ENCODE measurements around the gene LMX1A. TPM values are rescaled to one million over a fixed set of nuclear protein-coding genes. Genes with fewer than 3 reads are reported as not detected.

LMX1A gene
- total and polyA plus RNA-seq, 9 of the 15 experiments (the other 6 are each of a cell fraction or from before 2014, with no cell fraction given): not detected

DNA sequence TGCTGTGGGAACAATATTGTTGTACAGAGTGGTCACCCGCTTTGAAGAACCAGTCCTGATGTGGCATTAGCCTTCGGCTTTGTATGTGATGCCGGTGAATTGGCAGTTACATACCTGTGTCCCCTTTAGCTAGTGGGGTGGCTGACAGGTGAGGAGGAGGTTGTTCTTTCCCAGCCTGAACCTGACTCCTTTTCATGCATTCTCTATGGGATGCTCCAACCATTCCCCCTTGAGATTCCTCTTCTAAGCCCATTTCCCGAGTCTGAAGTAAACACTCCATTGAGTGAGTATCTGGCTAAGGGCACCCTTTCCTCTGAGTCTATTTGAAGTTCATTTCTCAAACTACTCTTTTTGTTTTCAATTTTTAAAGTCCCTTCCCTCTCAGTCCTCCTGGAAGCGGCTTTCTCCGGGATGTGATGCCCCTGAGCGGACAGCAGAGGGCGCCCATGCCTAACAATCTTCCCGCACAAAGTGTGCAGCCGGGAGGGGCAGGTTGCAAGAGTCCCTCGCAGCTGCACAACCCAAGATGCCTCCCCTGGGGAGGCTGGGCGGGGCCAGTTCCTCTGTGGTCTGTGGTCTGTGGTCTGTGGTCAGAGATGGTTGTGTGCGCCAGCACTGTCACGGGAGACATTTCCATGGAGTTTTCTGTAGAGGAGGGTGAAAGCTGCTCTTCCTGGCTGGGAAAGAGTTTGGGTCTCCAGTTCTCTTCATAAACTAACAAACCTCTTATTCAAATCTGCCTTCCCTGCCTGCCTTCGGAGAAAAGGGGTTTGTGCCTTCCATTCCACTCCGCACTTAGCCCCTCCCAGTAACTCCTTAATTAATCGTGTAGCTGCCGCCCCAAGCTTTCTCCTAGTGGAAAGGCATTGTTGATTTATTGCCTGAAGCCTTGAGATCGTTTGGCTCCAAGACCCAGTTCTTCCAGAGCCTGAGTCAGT lies 36.4 kb upstream of the LMX1A start (continued):
- TF ChIP-seq, protein P1, sequence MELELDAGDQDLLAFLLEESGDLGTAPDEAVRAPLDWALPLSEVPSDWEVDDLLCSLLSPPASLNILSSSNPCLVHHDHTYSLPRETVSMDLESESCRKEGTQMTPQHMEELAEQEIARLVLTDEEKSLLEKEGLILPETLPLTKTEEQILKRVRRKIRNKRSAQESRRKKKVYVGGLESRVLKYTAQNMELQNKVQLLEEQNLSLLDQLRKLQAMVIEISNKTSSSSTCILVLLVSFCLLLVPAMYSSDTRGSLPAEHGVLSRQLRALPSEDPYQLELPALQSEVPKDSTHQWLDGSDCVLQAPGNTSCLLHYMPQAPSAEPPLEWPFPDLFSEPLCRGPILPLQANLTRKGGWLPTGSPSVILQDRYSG (tag; conservative IDR thresholded peaks at IDR 0.05; ENCODE audit: low read depth): no peak
- peak; percentile 92 for TF ChIP-seq ZNF764 (CRISPR knock-in tag; IDR thresholded peaks at IDR 0.05; ENCODE audit: low read depth)
- TF ChIP-seq TEAD4 (IDR thresholded peaks at IDR 0.05; ENCODE audit: low read length): peak; percentile 62
- TF ChIP-seq TEAD4 (CRISPR knock-in tag; IDR thresholded peaks at IDR 0.05; ENCODE audit: borderline replicate concordance): no peak
- TF ChIP-seq, protein P2, sequence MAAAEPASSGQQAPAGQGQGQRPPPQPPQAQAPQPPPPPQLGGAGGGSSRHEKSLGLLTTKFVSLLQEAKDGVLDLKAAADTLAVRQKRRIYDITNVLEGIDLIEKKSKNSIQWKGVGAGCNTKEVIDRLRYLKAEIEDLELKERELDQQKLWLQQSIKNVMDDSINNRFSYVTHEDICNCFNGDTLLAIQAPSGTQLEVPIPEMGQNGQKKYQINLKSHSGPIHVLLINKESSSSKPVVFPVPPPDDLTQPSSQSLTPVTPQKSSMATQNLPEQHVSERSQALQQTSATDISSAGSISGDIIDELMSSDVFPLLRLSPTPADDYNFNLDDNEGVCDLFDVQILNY (CRISPR knock-in tag; IDR thresholded peaks at IDR 0.05): 0 out of 2 replicates have a peak, but pooled peaks have one; percentile 26
- peak; percentile 39 for TF ChIP-seq CXXC5 (CRISPR knock-in tag; IDR thresholded peaks at IDR 0.05)
- peak; percentile 53; the same call in 1 of the 2 replicates for TF ChIP-seq SMARCE1 (IDR thresholded peaks at IDR 0.05)
- TF ChIP-seq SMC3 (conservative IDR thresholded peaks at IDR 0.05; ENCODE audit: insufficient read depth, low read depth, low read length): peak; percentile 95
- TF ChIP-seq, protein P3, sequence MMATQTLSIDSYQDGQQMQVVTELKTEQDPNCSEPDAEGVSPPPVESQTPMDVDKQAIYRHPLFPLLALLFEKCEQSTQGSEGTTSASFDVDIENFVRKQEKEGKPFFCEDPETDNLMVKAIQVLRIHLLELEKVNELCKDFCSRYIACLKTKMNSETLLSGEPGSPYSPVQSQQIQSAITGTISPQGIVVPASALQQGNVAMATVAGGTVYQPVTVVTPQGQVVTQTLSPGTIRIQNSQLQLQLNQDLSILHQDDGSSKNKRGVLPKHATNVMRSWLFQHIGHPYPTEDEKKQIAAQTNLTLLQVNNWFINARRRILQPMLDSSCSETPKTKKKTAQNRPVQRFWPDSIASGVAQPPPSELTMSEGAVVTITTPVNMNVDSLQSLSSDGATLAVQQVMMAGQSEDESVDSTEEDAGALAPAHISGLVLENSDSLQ (IDR thresholded peaks at IDR 0.05): peak; percentile 71; the same call in 1 of the 2 replicates
- TF ChIP-seq KLF1 (tag; IDR thresholded peaks at IDR 0.05): peak; percentile 75
- no peak for TF ChIP-seq SRSF1 (IDR thresholded peaks at IDR 0.05; ENCODE audit: low read depth, low read length)
- no peak for TF ChIP-seq POLR2B (IDR thresholded peaks at IDR 0.05; ENCODE audit: low read depth, partially characterized antibody)
- no peak for TF ChIP-seq FOXA1 (IDR thresholded peaks at IDR 0.05; ENCODE audit: borderline replicate concordance)
- TF ChIP-seq EP400 (IDR thresholded peaks at IDR 0.05): no peak
- TF ChIP-seq ZBTB33 (CRISPR knock-in tag; IDR thresholded peaks at IDR 0.05): no peak
- no peak for TF ChIP-seq PCBP1 (IDR thresholded peaks at IDR 0.05; ENCODE audit: low read depth, low read length, poor library complexity, severe bottlenecking)
- TF ChIP-seq ZNF146 (CRISPR knock-in tag; IDR thresholded peaks at IDR 0.05; ENCODE audit: unreplicated experiment): no peak
- TF ChIP-seq CTBP1 (IDR thresholded peaks at IDR 0.05; ENCODE audit: borderline replicate concordance): peak; percentile 75; the same call in 1 of the 2 replicates
- peak in 1 of 2 experiments; percentile 29; a peak in 1 of 4 replicates for TF ChIP-seq NONO (IDR thresholded peaks at IDR 0.05; ENCODE audit: low read depth in 2 of 2, low read length in 1 of 2)
- TF ChIP-seq ETV5 (CRISPR knock-in tag; IDR thresholded peaks at IDR 0.05; ENCODE audit: low read depth): peak; percentile 33; the same call in 1 of the 2 replicates
- TF ChIP-seq TFAM (CRISPR knock-in tag; conservative IDR thresholded peaks at IDR 0.05): no peak
- TF ChIP-seq BCOR (IDR thresholded peaks at IDR 0.05): peak; percentile 21; the same call in 1 of the 2 replicates
